RKO (cell line): ENCODE results near the gene KLHL29.

Experiments used
- DNase-seq: peaks from one replicate; pipeline ENCODE4 v3.0.0-alpha.2; 2016; ENCODE audit warnings: low spot score

KLHL29 gene

GRCh38 chr2:23571527-23572282 lies 186.7 kb downstream of the KLHL29 start:
- DNase-seq, result no peak

GRCh38 chr2:23574919-23575654 lies 190.1 kb downstream of the KLHL29 start:
- DNase-seq, result no peak

GRCh38 chr2:23578964-23579671 lies 194.1 kb downstream of the KLHL29 start:
- DNase-seq, result no peak

- no peak for DNase-seq
Measured at GRCh38 chr2:23579674-23580073, 194.7 kb downstream of the KLHL29 start.

- no peak for DNase-seq
Measured at GRCh38 chr2:23583467-23583866, 198.5 kb downstream of the KLHL29 start.

GRCh38 chr2:23584054-23584745 lies 199.2 kb downstream of the KLHL29 start:
- no peak for DNase-seq

GRCh38 chr2:23585273-23586170 lies 200.5 kb downstream of the KLHL29 start:
- no peak for DNase-seq

GRCh38 chr2:23586741-23587306 lies 201.8 kb downstream of the KLHL29 start:
- no peak for DNase-seq

GRCh38 chr2:23587341-23587880 lies 202.4 kb downstream of the KLHL29 start:
- DNase-seq, result no peak

- DNase-seq, result no peak
Measured at GRCh38 chr2:23588106-23588505, 203.1 kb downstream of the KLHL29 start.

- no peak for DNase-seq
Measured at GRCh38 chr2:23588508-23589201, 203.7 kb downstream of the KLHL29 start.

GRCh38 chr2:23589220-23589647 lies 204.3 kb downstream of the KLHL29 start:
- DNase-seq, result no peak

GRCh38 chr2:23589739-23590138 lies 204.8 kb downstream of the KLHL29 start:
- no peak for DNase-seq

- DNase-seq, result no peak
Measured at GRCh38 chr2:23590241-23590869, 205.4 kb downstream of the KLHL29 start.

GRCh38 chr2:23591111-23591510 lies 206.1 kb downstream of the KLHL29 start:
- DNase-seq, result no peak

GRCh38 chr2:23592061-23592685 lies 207.2 kb downstream of the KLHL29 start:
- no peak for DNase-seq

- DNase-seq, result no peak
Measured at GRCh38 chr2:23592898-23593751, 208.1 kb downstream of the KLHL29 start.
